Forelimb muscle (tissue), 1 donor: Measurements from ENCODE around the gene FOXRED1. TPM values are rescaled to one million over a fixed set of nuclear protein-coding genes. Genes with fewer than 3 reads are reported as not detected.
"Not testable (repeated sequence)": the region's sequence is repeated elsewhere in the genome, so short reads cannot be mapped to it uniquely, and the experiment has no call there.

Source experiments
- DNase-seq: peaks from one replicate; pipeline ENCODE4 v3.0.0-alpha.2; 2013; ENCODE audit warnings: low read depth
- polyA plus RNA-seq: library from polyadenylated mRNA; unstranded; fragments of 120-200 nt; gene quantifications from one replicate; pipeline ENCODE4 v1.2.1, GENCODE V29; 2013; ENCODE audit not compliant: insufficient read length

Gene FOXRED1
- polyA plus RNA-seq = 28.0 TPM

DNA sequence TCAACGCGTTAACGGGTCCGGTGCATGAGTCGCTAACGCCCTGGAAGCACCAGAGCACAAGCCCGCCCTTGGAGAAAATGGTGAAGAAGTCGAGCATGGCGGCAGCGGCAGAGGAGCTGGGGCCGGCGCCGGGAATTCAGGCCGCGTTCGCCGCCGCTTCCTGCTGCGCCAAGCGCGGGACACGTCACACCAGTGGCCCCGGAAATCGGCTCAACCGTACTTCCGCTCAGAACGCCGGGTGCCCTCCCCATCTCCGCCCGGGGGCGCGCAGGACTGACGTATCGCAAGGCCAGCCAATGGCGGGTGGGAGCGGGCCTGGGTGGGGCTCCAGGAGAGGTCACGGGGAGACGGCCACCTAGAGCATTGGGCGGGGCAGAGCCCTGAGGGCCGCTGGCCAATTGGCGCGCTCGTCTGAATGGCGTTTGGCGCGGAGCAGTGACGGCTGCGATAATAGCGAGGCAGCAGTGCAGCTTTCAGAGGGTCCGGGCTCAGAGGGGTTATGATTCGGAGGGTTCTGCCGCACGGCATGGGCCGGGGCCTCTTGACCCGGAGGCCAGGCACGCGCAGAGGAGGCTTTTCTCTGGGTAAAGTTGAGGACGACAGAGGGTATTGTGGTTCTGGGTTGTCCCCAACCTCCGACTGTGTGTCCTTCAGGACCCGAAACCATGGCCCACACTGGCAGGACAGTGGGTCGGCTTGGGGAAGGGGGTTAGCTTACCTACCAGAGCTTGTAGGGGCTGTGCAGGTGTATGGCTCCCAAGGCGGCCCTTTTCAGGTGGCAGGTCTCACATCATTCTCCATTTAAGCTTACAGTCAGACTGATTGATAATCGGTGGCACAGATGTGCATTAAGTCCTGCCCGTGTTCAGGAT is at the start of gene FOXRED1, which contains the start of gene SRPRA:
FOXRED1 (plus strand) TSS at position 447 of the 872 bp plus-strand sequence; CDS start at position 500, 53 bp downstream.
SRPRA (minus strand) TSS at position 188 of the 872 bp plus-strand sequence; CDS start at position 97, 91 bp downstream.
- DNase-seq = peak; percentile 87

DNA sequence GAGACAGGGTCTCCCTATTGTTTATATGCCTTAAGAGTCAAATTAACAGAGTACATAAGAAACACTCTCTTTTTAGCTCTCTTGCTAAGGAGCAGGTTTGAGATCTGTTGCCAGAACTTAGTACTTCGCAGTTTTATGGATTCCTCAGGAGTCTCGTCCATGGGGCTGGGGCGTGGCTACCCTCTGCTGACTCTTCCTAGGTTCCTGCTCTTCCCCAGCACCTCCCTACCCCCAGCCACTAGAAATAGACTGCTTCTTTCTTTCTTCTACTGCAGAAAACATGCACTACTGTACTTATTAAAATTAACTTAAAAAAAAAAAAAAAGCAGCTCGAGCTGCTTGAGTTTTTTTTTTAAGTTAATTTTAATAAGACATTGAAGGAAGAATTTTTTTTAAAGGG is 49.4 kb upstream of the FOXRED1 start:
- no peak for DNase-seq

DNA sequence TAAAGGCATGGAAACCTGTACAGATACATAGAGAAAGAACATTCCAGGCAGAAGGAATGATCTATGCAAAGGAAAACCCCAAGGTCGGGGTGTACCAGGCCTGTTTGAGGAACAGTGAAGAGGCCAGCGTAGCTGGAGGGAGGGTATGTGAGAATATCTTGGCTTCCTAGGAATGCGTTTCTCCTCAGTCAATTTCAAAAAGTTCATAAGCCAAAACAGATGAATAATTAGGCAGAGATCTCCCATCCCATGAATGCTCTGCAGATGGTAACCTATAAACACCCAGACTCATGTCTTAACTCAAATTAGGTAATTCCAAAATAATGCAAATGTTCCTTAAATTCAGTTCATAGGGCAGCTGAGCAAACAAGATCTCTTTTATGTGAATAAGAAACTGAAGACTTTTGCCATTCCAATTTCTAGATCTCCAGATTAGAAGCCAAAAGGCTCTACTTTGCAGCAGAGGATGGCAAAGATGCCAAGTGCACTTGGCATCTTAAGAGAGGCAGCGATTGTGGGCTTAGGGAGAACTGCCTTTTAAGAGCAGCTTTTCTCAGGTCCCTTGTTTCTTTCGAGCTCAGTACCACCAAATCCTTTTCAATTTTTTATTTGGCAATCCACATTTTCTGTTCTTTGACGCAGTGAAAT is 44.2 kb upstream of the FOXRED1 start:
- DNase-seq = no peak

DNA sequence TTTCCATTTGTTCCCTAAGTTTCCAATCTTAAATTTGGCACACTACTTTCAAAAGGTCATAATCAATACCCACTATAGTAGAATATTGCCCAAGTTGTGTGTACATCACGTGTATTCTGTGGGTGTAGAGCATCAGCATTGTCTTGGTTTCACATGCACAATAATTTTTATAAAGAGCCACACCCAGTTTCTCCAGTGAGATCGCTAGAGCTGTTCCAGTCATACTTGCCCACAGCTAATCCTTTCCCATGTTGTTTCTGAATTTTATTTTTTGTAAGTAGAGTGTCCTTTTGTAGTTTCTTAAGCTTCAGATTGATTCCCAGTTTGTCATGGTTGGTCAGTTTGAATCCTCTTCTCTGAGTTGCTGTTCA is 43.7 kb upstream of the FOXRED1 start:
- no peak for DNase-seq

DNA sequence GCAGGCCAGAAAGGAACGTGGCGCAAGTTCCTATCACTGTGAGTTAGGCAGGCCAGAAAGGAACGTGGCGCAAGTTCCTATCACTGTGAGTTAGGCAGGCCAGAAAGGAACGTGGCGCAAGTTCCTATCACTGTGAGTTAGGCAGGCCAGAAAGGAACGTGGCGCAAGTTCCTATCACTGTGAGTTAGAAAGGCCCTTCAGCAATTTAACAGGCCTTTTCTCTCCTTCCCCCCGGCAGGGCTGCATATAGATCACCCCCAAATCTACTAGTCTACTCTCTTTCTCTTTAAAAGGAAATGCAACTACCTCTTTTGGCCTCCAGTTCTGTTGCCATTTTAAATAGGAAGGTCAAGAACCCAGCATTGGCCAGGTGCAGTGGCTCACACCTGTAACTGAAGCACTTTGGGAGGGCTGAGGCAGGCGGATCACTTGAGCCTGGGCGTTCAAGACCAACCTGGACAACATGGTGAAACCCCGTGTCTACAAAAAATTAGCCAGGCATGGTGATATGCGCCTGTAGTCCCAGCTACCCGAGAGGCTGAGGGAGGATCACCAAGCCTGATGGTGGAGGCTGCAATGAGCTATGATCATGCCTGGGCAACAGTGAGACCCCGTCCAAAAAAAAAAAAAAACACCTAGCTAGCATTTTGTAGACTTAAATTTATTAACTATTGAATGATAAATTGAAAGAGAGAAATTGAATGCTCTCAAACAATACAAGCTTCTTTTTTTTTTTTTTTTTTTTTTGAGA is 42.4 kb upstream of the FOXRED1 start:
- DNase-seq = no peak

DNA sequence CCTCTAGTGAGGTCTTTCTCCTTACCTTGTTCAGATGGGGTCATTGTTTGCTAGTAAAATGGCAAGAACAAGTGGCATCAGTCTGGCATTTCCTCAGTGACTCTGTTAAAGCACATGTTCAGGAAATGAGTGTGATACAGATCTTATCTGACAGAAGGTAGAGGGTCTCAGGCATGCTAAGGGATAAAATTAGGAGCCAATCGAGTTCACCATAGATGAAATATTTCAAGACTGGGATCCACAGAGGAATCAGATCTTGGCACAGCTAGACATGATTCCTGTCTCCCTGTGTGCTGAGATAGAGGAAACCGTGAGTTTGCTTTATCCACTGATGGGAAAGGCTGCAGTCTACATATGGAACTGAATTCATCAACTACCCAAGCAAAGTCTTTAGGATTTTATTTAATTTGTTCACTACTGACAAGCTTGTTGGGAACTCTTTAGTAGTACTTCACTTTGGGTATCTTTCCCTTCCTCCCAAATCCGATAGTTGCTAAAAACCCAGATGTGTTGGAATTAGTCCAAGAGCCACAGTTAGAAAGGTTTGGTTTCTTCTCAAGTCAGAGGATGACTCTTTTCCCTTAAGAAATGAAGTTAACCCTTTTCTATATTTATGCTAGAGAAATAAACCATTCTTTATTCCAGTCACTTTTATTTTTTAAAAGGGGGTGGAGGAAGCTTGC is 39.0 kb upstream of the FOXRED1 start:
- DNase-seq = no peak

DNA sequence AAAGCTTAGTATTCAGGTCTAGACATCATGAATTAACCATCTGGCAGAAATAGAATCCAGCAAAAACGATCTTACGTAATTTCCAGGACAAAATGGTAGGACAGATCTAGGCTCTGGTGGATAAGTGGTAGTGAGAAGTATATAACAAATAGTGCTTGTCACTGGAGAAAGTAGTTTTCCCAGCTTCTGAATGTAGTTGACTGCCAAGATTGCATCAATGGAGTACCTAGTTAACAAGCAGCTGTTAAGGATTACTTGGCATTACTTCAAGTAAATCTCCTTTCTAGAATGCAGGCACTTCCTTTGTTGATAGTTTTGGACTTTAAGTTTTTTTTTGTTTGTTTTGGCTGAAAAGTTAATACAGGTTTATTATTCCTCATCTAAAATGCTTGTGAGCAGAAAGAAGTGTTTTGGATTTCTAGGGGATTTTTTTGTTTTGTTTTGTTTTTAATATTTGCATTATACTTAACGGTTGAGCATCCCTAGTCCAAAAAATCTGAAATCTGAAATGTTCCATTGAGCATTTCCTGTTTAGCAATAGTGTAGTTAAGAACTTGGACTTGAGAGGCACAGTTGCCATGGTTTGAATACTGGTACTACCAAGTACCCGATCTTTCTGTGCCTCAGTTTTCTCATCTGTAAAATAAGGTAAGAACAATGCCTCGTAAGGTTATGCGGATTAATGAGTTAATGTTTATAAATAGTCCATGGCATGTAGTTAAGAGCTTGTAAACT is 37.1 kb upstream of the FOXRED1 start:
- no peak for DNase-seq

DNA sequence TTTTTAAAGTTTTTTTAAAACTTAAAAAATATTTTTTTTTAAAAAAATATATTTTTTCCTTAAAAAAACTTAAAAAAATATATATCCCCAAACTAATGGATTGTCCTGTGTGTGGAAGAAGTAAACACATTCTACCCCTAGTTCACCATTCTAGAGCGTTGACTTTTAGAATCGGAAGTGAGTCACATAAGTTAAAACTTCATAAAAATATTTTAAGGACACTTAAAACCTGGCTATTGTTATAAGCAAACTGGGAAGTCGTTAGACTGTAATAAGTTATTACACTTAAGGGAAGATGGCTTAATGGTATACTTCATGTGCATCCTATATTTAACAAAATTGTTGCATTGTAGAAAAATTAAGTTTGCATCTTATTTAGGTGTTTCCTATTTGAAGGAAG is 36.3 kb upstream of the FOXRED1 start:
- no peak for DNase-seq

DNA sequence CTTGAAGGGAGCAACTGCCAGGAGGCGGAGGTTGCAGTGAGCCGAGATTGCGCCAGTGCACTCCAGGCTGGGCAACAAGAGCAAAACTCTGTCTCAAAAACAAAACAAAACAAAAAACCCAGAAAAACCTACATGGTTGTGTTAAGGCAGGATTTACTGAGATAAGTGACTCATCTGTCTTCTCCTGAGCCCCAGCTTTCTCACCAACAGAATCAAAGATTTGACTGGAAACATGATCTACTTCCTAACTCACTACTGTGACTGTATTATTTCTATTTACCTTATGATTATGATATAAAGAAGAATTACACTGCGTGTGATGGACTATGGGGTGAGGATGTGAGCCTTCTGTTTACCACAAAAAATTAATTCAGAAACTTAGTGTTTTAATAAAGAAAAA is 35.6 kb upstream of the FOXRED1 start:
- DNase-seq = no peak

DNA sequence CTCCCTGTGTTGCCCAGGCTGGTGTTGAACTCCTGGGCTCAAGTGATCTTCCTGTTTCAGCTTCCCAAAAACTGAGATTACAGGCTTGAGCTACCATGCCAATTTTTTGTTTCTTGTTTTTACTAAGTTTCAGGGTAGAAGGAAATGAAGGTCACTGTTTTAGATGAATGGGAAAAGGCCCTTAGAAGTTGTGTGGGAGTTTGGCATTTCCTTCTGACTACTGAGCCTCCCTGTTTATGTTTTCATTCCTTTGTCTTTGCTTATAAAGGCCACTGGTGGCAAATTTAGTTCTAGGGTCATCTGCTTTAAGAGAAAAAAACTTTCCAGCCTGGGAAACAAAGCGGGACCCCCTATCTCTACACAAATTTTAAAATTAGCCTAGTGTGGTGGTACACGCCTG is 22.3 kb upstream of the FOXRED1 start:
- DNase-seq = no peak

DNA sequence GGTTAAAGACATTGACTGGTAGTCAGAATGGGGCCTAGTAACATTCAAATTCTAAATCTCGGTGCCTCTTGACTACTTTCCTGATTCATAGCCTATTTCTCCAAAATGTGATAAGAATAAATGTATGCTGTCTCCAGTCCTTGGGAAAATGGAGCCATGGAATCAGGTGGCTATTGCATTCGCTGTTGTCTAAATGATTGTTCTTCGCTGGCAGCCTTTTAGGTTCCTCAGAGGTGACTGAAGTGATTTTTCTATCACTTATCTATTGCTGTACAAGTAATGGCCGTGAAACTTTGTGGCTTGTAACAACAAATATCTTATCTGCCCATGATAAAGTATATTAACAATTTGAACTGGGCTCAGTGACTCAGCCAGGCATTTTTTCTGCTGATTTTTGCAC is 15.7 kb upstream of the FOXRED1 start:
- DNase-seq = no peak

DNA sequence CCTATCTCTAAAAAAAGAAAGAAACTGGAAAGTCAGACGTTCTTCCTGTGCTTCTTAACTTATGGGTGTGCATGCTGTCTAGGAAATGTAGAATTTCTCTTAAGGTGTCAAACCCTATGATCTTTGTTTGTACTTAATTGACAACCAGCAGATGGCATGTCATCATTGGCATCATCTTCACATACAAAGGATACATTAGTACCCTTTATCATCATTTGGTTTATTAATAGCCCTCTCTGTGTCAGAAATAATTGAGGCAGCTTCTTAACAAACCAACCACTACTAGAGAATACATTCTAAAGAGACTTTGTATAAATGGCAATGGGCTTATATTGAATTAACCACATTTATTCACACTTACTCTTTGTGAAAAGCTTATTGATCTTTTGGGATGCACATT is 14.1 kb upstream of the FOXRED1 start:
- no peak for DNase-seq

DNA sequence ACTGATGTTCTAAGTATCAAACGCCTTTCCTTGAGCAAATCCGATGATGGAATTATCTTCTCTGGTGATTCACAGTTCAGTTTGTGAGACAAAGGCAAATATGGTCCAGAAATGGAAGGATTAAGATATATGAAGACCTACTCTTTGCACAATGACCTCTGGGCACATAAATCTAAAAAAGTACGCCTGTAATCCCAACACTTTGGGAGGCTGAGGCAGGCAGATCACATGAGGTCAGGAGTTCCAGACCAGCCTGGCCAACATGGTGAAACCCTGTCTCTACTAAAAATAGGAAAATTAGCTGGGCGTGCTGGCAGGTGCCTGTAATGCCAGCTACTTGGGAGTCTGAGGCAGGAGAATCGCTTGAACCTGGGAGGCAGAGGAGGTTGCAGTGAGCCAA is 13.4 kb upstream of the FOXRED1 start:
- DNase-seq = not testable (repeated sequence)

DNA sequence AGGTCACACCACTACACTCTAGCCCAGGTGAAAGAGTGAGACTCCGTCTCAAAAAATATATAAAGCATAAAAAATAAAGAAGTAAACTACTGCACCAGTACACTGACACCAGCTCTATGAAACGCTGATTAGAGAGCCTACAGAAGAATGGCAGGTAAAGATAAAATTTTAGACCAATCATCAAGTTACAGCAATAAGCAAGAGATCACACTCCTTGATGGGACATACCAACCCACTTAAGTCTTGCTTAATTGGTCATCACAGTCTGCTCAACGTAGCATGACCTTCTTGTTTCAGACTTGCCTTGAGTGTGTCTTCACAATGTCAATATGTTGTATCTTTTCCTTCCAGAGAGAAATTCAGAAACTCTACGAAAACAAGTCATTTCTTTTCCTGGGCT is 12.7 kb upstream of the FOXRED1 start:
- DNase-seq = no peak

DNA sequence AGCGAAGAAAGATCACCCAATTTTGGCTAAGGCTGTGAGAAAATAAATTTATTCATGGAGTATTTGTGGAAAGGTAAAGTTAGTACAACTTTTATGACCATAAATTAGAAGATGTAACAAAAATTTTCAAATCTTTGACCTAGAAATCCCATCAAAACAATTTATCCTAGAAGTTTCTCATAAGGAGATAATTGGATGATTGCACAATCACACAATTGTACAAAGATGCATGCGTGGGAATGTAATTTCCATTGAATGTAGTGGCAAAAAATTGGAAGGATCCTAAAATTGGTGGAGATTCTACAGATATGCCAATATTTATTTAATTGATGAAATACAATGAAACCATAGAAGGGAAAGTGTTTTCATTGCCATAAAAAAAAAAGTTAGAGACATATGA is 11.8 kb upstream of the FOXRED1 start:
- no peak for DNase-seq

DNA sequence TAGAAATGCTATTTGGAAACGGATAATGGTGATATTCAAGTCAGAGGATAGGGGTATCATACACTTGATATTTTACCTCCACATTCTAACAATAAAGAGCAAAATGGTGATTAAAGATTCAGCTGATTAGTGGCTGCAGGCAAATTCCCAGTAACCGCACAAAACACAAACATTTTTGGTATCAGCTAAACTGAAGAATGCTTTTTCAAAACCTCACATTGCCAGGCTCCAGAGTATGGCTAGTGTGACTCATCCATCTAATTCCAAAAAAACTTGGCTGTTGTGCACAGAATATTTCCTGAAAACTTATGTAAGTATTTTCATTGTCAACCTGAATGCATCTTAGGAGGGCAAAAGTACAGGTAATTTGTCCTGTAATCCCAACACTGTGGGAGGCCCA is 11.2 kb upstream of the FOXRED1 start:
- no peak for DNase-seq

DNA sequence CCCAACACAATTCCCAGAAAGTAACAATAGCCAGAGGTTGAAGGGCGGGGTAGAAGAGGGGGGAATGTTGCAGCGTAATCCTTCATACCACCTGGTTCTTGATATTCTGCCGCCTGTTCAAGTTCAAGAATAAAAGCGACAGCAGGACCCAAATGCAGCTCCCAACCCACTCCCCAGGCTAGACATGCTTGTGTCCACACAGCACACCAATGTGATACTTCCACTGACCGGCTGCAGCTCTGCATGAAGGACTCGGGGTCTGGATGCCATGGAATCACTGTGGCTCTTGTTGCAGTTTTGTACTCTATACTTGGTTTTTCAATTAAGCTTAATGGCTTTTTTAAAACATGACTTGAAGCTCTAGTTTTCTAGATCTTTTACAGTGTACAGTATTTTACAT is 6.7 kb upstream of the FOXRED1 start:
- no peak for DNase-seq

DNA sequence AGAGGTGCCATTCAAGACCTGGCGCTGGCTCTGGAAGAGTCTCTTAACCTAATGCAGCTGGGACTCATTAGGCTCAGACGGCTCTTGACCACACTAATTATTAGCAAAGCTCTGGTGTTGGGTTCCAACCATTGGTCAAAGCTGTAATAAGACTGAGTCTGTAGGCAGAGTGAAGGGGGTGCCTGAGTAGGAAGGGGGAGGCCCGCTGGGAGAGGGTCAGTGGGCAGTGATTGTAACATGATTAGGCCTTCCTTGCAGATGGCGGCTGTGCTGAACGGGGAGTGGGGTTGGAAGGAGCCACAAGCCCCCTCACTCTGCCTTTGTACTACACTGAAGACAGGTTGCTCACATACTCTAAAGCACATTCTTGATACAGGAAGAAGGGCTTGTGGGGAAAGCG is 5.5 kb upstream of the FOXRED1 start:
- DNase-seq = no peak

DNA sequence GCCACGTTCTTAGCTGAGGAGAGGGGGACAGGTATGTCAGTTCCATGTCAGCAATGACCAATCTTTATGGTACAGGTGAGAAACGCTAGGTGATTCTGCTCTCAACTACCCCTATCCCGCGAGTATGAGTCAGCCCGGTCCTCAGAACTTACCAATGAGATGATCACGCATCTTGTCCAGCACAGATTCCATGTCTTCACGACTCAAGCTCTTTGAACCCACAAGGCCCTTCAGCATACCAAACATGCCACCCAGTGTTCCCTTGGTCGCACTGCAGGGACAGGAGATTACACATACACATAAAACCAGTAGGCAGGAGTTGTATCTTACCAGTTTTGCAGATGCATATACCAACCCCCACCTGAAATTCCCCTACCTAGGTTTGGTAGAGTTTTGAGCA is 3.1 kb upstream of the FOXRED1 start:
- DNase-seq = no peak

DNA sequence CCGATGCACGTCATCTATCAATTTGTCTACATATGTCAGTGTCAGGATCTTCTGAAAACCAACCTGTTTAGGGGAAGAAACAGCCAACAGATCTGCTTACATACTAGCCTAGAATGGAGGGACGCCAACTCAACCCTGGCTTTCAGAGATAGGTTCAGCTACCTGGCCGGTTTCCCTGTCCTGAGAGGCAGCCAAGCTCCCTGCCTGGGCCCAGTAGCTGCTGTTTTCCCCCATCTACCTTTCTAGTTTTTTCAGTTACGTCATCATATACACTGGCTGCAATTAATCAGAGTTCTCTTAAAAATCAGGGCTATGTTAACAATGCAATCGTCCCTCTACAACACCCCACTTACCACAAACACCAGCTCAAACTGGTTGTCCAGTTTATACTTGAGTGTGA is 1.3 kb upstream of the FOXRED1 start:
- no peak for DNase-seq

DNA sequence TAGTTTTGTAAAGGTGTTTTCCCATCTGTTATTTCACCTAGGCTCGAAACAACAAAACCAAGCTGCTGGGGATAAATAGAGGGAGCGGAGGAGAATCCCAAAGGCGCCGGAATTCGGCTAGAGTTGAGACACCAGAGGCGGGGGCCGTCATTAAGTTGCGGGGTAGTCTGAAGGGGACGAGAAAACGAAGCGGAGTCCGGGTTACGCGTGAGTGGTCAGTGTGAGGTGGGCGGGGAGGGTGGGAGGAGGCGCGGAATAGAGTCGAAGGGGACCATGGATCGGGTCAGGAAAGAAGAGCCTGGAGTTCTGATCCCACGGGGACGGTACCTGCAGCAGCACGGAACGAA is 620 bp upstream of the FOXRED1 start:
- no peak for DNase-seq
